ENCODE data around the gene PRR5. TPM values are rescaled to one million over a fixed set of nuclear protein-coding genes. Genes with fewer than 3 reads are reported as not detected.

PRR5 gene
- total and polyA plus RNA-seq, 2 donors (not counting 1 experiment from before 2014, with no cell fraction given), result 18.4 to 36.1 TPM

GRCh38 chr22:44658311-44658953 is 43.6 kb upstream of the PRR5 start:
- H3K4me1 Mint-ChIP-seq, result no peaks in the 10 kb centered on the region
- no peak overlapping the region for H3K27ac ChIP-seq (ENCODE audit: low read length in 2 of 2)
- DNase-seq (no peak), ATAC-seq (ENCODE audit: low read depth) (no peak)
- H3K9ac ChIP-seq (ENCODE audit: low read length), result no peak overlapping the region
- H4K20me1 ChIP-seq (ENCODE audit: control insufficient read depth, insufficient read depth, low read length, poor library complexity, severe bottlenecking), result no peaks in the 10 kb centered on the region
- H3K27ac Mint-ChIP-seq, result no peak overlapping the region
- H3K9me3 ChIP-seq (ENCODE audit: control extremely low read depth in 1 of 3, control insufficient read depth in 2 of 3, insufficient read depth in 1 of 3, low read length in 2 of 3), result peaks cover 0 to 9% (median 0%) of the 10 kb centered on the region in 3 donors
- TF ChIP-seq EZH2 (IDR thresholded peaks at IDR 0.05; ENCODE audit: borderline replicate concordance, insufficient read depth, low read depth, low read length, poor library complexity, severe bottlenecking), result no peak
- no peak for TF ChIP-seq CTCF (IDR thresholded peaks at IDR 0.05)
- H3K36me3 ChIP-seq (replicated peaks in 1 of 2; ENCODE audit: control extremely low read depth in 1 of 2, control insufficient read depth in 1 of 2, extremely low read depth in 1 of 2, insufficient read depth in 2 of 2, low read length in 1 of 2), result no peaks in the 10 kb centered on the region
- H3K79me2 ChIP-seq (ENCODE audit: control insufficient read depth, insufficient read depth, low read length), result no peaks in the 10 kb centered on the region
- ChIA-PET POLR2A (no interaction called here), CTCF (no interaction called here)
- H3K4me1 ChIP-seq (ENCODE audit: control insufficient read depth in 2 of 2, insufficient read depth in 2 of 2, low read length in 2 of 2), result peaks cover under 1 to 1% of the 10 kb centered on the region in 2 donors
- 25% methylated on average over 7 of the region's 14 CpGs for WGBS (ENCODE audit: insufficient coverage)
- H3K27me3 ChIP-seq (replicated peaks in 1 of 4; ENCODE audit: control extremely low read depth in 1 of 4, control insufficient read depth in 3 of 4, insufficient read depth in 4 of 4, low read length in 3 of 4), result peaks cover 0 to 3% (median 0%) of the 10 kb centered on the region in 4 experiments
- no peak overlapping the region for H3K4me3 Mint-ChIP-seq
- intact Hi-C loops (cut with micrococcal nuclease), result no loop called here
- H3K9me3 Mint-ChIP-seq (ENCODE audit: insufficient read depth), result no peaks in the 10 kb centered on the region
- no peak overlapping the region for H3K4me3 ChIP-seq (ENCODE audit: control extremely low read depth in 1 of 5, extremely low read depth in 1 of 5, insufficient read depth in 1 of 5, low read depth in 2 of 5, low read length in 4 of 5)
- H2AFZ ChIP-seq (ENCODE audit: insufficient read depth, low read depth, low read length, poor library complexity, severe bottlenecking), result no peak overlapping the region
- H3K4me2 ChIP-seq (replicated peaks; ENCODE audit: low read depth, low read length, poor library complexity, severe bottlenecking), result no peak overlapping the region
- peaks cover 6% of the 10 kb centered on the region for H3K27me3 Mint-ChIP-seq

GRCh38 chr22:44659140-44659539 is 42.9 kb upstream of the PRR5 start:
- H3K4me3 Mint-ChIP-seq, result no peak overlapping the region
- POLR2A ChIA-PET, result no interaction called here

More at GRCh38 chr22:44659140-44659539, 42.9 kb upstream of the PRR5 start:
- H3K4me1 Mint-ChIP-seq, result peaks cover 6% of the 10 kb centered on the region
- no peak overlapping the region for H3K4me3 ChIP-seq (ENCODE audit: control extremely low read depth in 1 of 5, extremely low read depth in 1 of 5, insufficient read depth in 1 of 5, low read depth in 2 of 5, low read length in 4 of 5)
- intact Hi-C loops (cut with micrococcal nuclease), result no loop called here
- H3K27me3 ChIP-seq (replicated peaks in 1 of 4; ENCODE audit: control extremely low read depth in 1 of 4, control insufficient read depth in 3 of 4, insufficient read depth in 4 of 4, low read length in 3 of 4), result peaks cover 0 to 3% (median 0%) of the 10 kb centered on the region in 4 experiments
- H3K9ac ChIP-seq (ENCODE audit: low read length), result no peak overlapping the region
- H3K27me3 Mint-ChIP-seq, result peaks cover 6% of the 10 kb centered on the region
- 74% methylated on average over 6 of the region's 6 CpGs for WGBS (ENCODE audit: insufficient coverage)
- ATAC-seq (ENCODE audit: low read depth), result no peak
- H3K4me1 ChIP-seq (ENCODE audit: control insufficient read depth in 2 of 2, insufficient read depth in 2 of 2, low read length in 2 of 2), result peaks cover 8% of the 10 kb centered on the region in 2 donors
- peaks cover 0 to 9% (median 0%) of the 10 kb centered on the region in 3 donors for H3K9me3 ChIP-seq (ENCODE audit: control extremely low read depth in 1 of 3, control insufficient read depth in 2 of 3, insufficient read depth in 1 of 3, low read length in 2 of 3)
- no peak for DNase-seq
- no peaks in the 10 kb centered on the region for H3K36me3 ChIP-seq (replicated peaks in 1 of 2; ENCODE audit: control extremely low read depth in 1 of 2, control insufficient read depth in 1 of 2, extremely low read depth in 1 of 2, insufficient read depth in 2 of 2, low read length in 1 of 2)
- H4K20me1 ChIP-seq (ENCODE audit: control insufficient read depth, insufficient read depth, low read length, poor library complexity, severe bottlenecking), result no peaks in the 10 kb centered on the region
- CTCF ChIA-PET, result no interaction called here
- H3K79me2 ChIP-seq (ENCODE audit: control insufficient read depth, insufficient read depth, low read length), result no peaks in the 10 kb centered on the region
- H3K4me2 ChIP-seq (replicated peaks; ENCODE audit: low read depth, low read length, poor library complexity, severe bottlenecking), result no peak overlapping the region
- H3K27ac ChIP-seq (ENCODE audit: low read length in 2 of 2), result no peak overlapping the region
- no peak for TF ChIP-seq CTCF (IDR thresholded peaks at IDR 0.05)
- no peak for TF ChIP-seq EZH2 (IDR thresholded peaks at IDR 0.05; ENCODE audit: borderline replicate concordance, insufficient read depth, low read depth, low read length, poor library complexity, severe bottlenecking)
- H3K9me3 Mint-ChIP-seq (ENCODE audit: insufficient read depth), result no peaks in the 10 kb centered on the region
- no peak overlapping the region for H3K27ac Mint-ChIP-seq
- H2AFZ ChIP-seq (ENCODE audit: insufficient read depth, low read depth, low read length, poor library complexity, severe bottlenecking), result no peak overlapping the region

All from B cell (primary cell).